ENCODE measurements around the gene DPEP2NB. TPM values are rescaled to one million over a fixed set of nuclear protein-coding genes. Genes with fewer than 3 reads are reported as not detected.

DPEP2NB gene
- total and polyA plus RNA-seq, 4 donors = not detected

DNA sequence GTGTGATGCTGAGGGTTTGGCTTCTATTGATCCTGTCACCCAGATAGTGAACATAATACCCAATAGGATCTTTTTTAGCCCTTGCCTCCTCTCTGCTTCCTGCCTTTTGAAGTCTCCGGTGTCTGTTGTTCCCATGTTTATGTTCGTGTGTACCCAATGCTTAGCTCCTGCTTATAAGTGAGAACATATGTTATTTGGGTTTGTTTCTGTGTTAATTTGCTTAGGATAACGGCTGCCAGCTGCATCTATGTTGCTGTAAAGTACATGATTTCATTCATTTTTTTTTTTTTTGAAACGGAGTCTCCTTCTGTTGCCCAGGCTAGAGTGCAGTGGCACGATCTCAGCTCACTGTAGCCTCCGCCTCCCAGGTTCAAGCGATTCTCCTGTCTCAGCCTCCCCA is 30.4 kb upstream of the DPEP2NB start:
- Histone ChIP-seq H3K9ac (ENCODE audit: low read depth in 1 of 2, low read length in 2 of 2) (no peak overlapping the region), H3K36me3 (ENCODE audit: control insufficient read depth in 4 of 4, insufficient read depth in 3 of 4, low read depth in 1 of 4, low read length in 3 of 4) (peaks cover 0 to 8% (median 3%) of the 10 kb centered on the region in 4 donors)
- TF ChIP-seq HNF4A (conservative IDR thresholded peaks at IDR 0.05) = no peak
- no peak for TF ChIP-seq HNF4G (IDR thresholded peaks at IDR 0.05)
- TF ChIP-seq FOXA2 (IDR thresholded peaks at IDR 0.05) = no peak
- TF ChIP-seq NR2F2 (IDR thresholded peaks at IDR 0.05) = no peak
- TF ChIP-seq, protein P1, sequence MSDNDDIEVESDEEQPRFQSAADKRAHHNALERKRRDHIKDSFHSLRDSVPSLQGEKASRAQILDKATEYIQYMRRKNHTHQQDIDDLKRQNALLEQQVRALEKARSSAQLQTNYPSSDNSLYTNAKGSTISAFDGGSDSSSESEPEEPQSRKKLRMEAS (IDR thresholded peaks at IDR 0.05) = no peak
- TF ChIP-seq RXRA (IDR thresholded peaks at IDR 0.05) = no peak

DNA sequence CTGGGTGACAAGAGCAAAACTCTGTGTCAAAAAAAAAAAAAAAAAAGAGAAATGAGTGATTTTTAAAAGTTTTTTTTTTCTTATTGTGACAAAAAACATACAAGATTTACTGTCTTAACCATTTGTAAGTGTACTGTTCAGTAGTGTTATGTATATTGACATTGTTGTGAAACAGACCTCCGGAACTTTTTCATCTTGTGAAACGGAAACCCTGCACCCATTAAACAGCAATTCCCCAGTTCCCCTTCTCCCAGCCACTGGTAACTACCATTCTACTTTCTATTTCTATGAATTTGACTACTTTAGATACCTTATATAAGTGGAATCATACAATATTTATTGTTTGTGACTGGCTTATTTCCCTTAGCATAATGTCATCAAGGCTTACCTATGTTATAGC is 26.1 kb upstream of the DPEP2NB start:
- TF ChIP-seq RAD21 (IDR thresholded peaks at IDR 0.05) (no peak), FOXA1 (IDR thresholded peaks at IDR 0.05) (no peak), HNF4A (conservative IDR thresholded peaks at IDR 0.05) (no peak), TAF1 (conservative IDR thresholded peaks at IDR 0.05) (no peak), JUND (IDR thresholded peaks at IDR 0.05) (no peak), HNF4G (IDR thresholded peaks at IDR 0.05) (no peak), NR2F2 (IDR thresholded peaks at IDR 0.05) (no peak), SP1 (IDR thresholded peaks at IDR 0.05) (no peak), GABPA (IDR thresholded peaks at IDR 0.05 in 1 of 2, conservative IDR thresholded peaks at IDR 0.05 in 1 of 2) (no peak), FOXA2 (IDR thresholded peaks at IDR 0.05) (no peak), YY1 (IDR thresholded peaks at IDR 0.05) (no peak), RXRA (IDR thresholded peaks at IDR 0.05) (no peak), EGR1 (IDR thresholded peaks at IDR 0.05; ENCODE audit: low read depth in 2 of 2) (no peak)
- TF ChIP-seq, protein P2, sequence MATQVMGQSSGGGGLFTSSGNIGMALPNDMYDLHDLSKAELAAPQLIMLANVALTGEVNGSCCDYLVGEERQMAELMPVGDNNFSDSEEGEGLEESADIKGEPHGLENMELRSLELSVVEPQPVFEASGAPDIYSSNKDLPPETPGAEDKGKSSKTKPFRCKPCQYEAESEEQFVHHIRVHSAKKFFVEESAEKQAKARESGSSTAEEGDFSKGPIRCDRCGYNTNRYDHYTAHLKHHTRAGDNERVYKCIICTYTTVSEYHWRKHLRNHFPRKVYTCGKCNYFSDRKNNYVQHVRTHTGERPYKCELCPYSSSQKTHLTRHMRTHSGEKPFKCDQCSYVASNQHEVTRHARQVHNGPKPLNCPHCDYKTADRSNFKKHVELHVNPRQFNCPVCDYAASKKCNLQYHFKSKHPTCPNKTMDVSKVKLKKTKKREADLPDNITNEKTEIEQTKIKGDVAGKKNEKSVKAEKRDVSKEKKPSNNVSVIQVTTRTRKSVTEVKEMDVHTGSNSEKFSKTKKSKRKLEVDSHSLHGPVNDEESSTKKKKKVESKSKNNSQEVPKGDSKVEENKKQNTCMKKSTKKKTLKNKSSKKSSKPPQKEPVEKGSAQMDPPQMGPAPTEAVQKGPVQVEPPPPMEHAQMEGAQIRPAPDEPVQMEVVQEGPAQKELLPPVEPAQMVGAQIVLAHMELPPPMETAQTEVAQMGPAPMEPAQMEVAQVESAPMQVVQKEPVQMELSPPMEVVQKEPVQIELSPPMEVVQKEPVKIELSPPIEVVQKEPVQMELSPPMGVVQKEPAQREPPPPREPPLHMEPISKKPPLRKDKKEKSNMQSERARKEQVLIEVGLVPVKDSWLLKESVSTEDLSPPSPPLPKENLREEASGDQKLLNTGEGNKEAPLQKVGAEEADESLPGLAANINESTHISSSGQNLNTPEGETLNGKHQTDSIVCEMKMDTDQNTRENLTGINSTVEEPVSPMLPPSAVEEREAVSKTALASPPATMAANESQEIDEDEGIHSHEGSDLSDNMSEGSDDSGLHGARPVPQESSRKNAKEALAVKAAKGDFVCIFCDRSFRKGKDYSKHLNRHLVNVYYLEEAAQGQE (IDR thresholded peaks at IDR 0.05) = no peak
- TF ChIP-seq, protein P3, sequence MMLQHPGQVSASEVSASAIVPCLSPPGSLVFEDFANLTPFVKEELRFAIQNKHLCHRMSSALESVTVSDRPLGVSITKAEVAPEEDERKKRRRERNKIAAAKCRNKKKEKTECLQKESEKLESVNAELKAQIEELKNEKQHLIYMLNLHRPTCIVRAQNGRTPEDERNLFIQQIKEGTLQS (IDR thresholded peaks at IDR 0.05) = no peak
- TF ChIP-seq, protein P1 (IDR thresholded peaks at IDR 0.05) = no peak
- TF ChIP-seq, protein P4, sequence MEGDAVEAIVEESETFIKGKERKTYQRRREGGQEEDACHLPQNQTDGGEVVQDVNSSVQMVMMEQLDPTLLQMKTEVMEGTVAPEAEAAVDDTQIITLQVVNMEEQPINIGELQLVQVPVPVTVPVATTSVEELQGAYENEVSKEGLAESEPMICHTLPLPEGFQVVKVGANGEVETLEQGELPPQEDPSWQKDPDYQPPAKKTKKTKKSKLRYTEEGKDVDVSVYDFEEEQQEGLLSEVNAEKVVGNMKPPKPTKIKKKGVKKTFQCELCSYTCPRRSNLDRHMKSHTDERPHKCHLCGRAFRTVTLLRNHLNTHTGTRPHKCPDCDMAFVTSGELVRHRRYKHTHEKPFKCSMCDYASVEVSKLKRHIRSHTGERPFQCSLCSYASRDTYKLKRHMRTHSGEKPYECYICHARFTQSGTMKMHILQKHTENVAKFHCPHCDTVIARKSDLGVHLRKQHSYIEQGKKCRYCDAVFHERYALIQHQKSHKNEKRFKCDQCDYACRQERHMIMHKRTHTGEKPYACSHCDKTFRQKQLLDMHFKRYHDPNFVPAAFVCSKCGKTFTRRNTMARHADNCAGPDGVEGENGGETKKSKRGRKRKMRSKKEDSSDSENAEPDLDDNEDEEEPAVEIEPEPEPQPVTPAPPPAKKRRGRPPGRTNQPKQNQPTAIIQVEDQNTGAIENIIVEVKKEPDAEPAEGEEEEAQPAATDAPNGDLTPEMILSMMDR (IDR thresholded peaks at IDR 0.05; ENCODE audit: low read depth, low read length, missing input control) = no peak
- Histone ChIP-seq H3K27ac (ENCODE audit: low read depth in 1 of 2, low read length in 2 of 2) (no peak overlapping the region), H3K9ac (ENCODE audit: low read depth in 1 of 2, low read length in 2 of 2) (no peak overlapping the region), H3K36me3 (ENCODE audit: control insufficient read depth in 4 of 4, insufficient read depth in 3 of 4, low read depth in 1 of 4, low read length in 3 of 4) (peaks cover 0 to 4% (median 2%) of the 10 kb centered on the region in 4 donors), H3K27me3 (ENCODE audit: control insufficient read depth in 4 of 4, insufficient read depth in 4 of 4, low read length in 3 of 4) (no peaks in the 10 kb centered on the region), H3K9me3 (ENCODE audit: control insufficient read depth in 4 of 4, low read length in 3 of 4) (no peaks in the 10 kb centered on the region), H3K4me1 (ENCODE audit: control insufficient read depth in 4 of 4, insufficient read depth in 4 of 4, low read length in 3 of 4) (peaks cover 0 to 5% (median 2%) of the 10 kb centered on the region in 4 donors), H3K4me3 (ENCODE audit: low read depth in 1 of 3, low read length in 3 of 3) (no peak overlapping the region)
- no peak for DNase-seq (ENCODE audit: low spot score)
- 46% methylated on average over 2 of the region's 2 CpGs for WGBS

More for the DNA sequence above, 30.4 kb upstream of the DPEP2NB start:
- Histone ChIP-seq H3K27me3 (ENCODE audit: control insufficient read depth in 4 of 4, insufficient read depth in 4 of 4, low read length in 3 of 4) (no peaks in the 10 kb centered on the region), H3K4me3 (ENCODE audit: low read depth in 1 of 3, low read length in 3 of 3) (no peak overlapping the region), H3K27ac (ENCODE audit: low read depth in 1 of 2, low read length in 2 of 2) (no peak overlapping the region), H3K4me1 (ENCODE audit: control insufficient read depth in 4 of 4, insufficient read depth in 4 of 4, low read length in 3 of 4) (peaks cover 0 to 1% (median 0%) of the 10 kb centered on the region in 4 donors), H3K9me3 (ENCODE audit: control insufficient read depth in 4 of 4, low read length in 3 of 4) (no peaks in the 10 kb centered on the region)
- WGBS = 90% methylated on average over 7 of the region's 7 CpGs
- DNase-seq (ENCODE audit: low spot score) = no peak

Measured in liver (tissue), 9 donors.